Vagina (tissue), 2 donors: ENCODE data around the gene TXNRD2.

Experiments
- CTCF ChIP-seq, 3 experiments: fragments of 450-650 bp in 2 of 3; fragments of 200-600 bp in 1 of 3; sonication (generic) in 1 of 3; IDR thresholded peaks; one replicate each; pipeline ENCODE4 v1.5.1; 2017 to 2019; ENCODE audit warnings: antibody characterized with exemption in 3 of 3, mild to moderate bottlenecking in 2 of 3, moderate library complexity in 2 of 3
- POLR2A ChIP-seq, 2 donors: fragments of 450-650 bp; IDR thresholded peaks; one replicate each; pipeline ENCODE4 v1.6.1; 2017; ENCODE audit warnings: antibody characterized with exemption in 2 of 2, mild to moderate bottlenecking in 2 of 2, moderate library complexity in 2 of 2
- POLR2AphosphoS5 ChIP-seq, 2 donors: sonication (generic); formaldehyde crosslinking; IDR thresholded peaks; one replicate each; pipeline ENCODE4 v1.9.0; 2017; ENCODE audit warnings: antibody characterized with exemption in 2 of 2, mild to moderate bottlenecking in 2 of 2, low read depth in 1 of 2; ENCODE audit not compliant: insufficient read depth in 1 of 2

GRCh38 chr22:19963863-19964642, 22.4 kb upstream of the TXNRD2 start:
- TF ChIP-seq CTCF (IDR thresholded peaks at IDR 0.05) = no peak
- TF ChIP-seq POLR2A (IDR thresholded peaks at IDR 0.05) = no peak
- no peak for TF ChIP-seq POLR2AphosphoS5 (IDR thresholded peaks at IDR 0.05; ENCODE audit: insufficient read depth in 1 of 2, low read depth in 1 of 2)
